PC-3 (cell line): ENCODE results near the gene STMP1. TPM values are rescaled to one million over a fixed set of nuclear protein-coding genes. Genes with fewer than 3 reads are reported as not detected.

Experiments
- ATAC-seq: fragments of 200-7000 bp; cut with Tn5 transposase; 2 replicates; pipeline ENCODE4 v1.9.1; 2020; ENCODE audit warnings: mild to moderate bottlenecking, moderate library complexity
- BruUV-seq: library from RNA; stranded (reverse); fragments of 400-500 nt; replicated peaks from 2 replicates; lab custom pipeline; 2021; lab: Mats Ljungman, UMichigan
- CTCF ChIA-PET: fragments of 300-600 bp; sonication (Branson Sonifier 250); formaldehyde crosslinking; loops from one replicate; lab custom pipeline; 2022; ENCODE audit warnings: antibody characterized with exemption; lab: Charles Lee
- POLR2A ChIA-PET: fragments of 300-600 bp; sonication (Branson Sonifier 250); formaldehyde crosslinking; loops from one replicate; lab custom pipeline; 2022; ENCODE audit warnings: antibody characterized with exemption; ENCODE audit not compliant: unreplicated experiment; lab: Charles Lee
- DNase-seq: peaks from one replicate; pipeline ENCODE4 v3.0.0-alpha.2; 2015
- H2AFZ ChIP-seq: fragments of 300-600 bp; sonication (generic); 2 replicates; pipeline ENCODE4 v1.6.0; 2016; ENCODE audit warnings: antibody characterized with exemption, low read length
- H3F3A ChIP-seq: fragments of 300-600 bp; sonication (generic); one replicate; pipeline ENCODE4 v1.6.0; 2017; ENCODE audit warnings: antibody characterized with exemption, low read length, control low read depth, mild to moderate bottlenecking; ENCODE audit not compliant: unreplicated experiment
- H3K27ac ChIP-seq: fragments of 300-600 bp; sonication (generic); 2 replicates; pipeline ENCODE4 v1.5.1; 2016; ENCODE audit warnings: mild to moderate bottlenecking, low read length
- H3K27me3 ChIP-seq: fragments of 300-600 bp; sonication (generic); 2 replicates; pipeline ENCODE4 v1.6.1; 2016; ENCODE audit warnings: low read length, mixed read lengths
- H3K36me3 ChIP-seq: fragments of 300-600 bp; sonication (generic); 2 replicates; pipeline ENCODE4 v1.6.1; 2016; ENCODE audit warnings: low read depth, mixed run types, low read length, mixed read lengths
- H3K4me1 ChIP-seq: fragments of 300-600 bp; sonication (generic); 2 replicates; pipeline ENCODE4 v1.5.1; 2016; ENCODE audit warnings: low read length; ENCODE audit not compliant: insufficient read depth
- H3K4me2 ChIP-seq: fragments of 300-600 bp; sonication (generic); 2 replicates; pipeline ENCODE4 v1.6.0; 2016; ENCODE audit warnings: low read length
- H3K4me3 ChIP-seq: fragments of 300-600 bp; sonication (generic); 2 replicates; pipeline ENCODE4 v1.5.1; 2016; ENCODE audit warnings: mild to moderate bottlenecking, low read length, mixed read lengths
- H3K79me2 ChIP-seq: fragments of 300-600 bp; sonication (generic); 2 replicates; pipeline ENCODE4 v1.6.1; 2017; ENCODE audit warnings: low read length, mixed read lengths
- H3K9ac ChIP-seq: fragments of 300-600 bp; sonication (generic); 2 replicates; pipeline ENCODE4 v1.6.0; 2016; ENCODE audit warnings: mild to moderate bottlenecking, low read length
- H3K9me2 ChIP-seq: fragments of 300-600 bp; sonication (generic); replicated peaks from 2 replicates; pipeline ENCODE4 v1.6.1; 2016; ENCODE audit warnings: mixed run types, low read length, mixed read lengths
- H3K9me3 ChIP-seq: fragments of 300-600 bp; sonication (generic); 2 replicates; pipeline ENCODE4 v1.6.1; 2016; ENCODE audit warnings: low read length, mixed read lengths
- H4K20me1 ChIP-seq: fragments of 300-600 bp; sonication (generic); 2 replicates; pipeline ENCODE4 v1.6.1; 2016; ENCODE audit warnings: low read length, mixed read lengths
- CTCF ChIP-seq: fragments of 300-600 bp; sonication (generic); conservative IDR thresholded peaks from 2 replicates; pipeline ENCODE4 v1.5.1; 2017; ENCODE audit warnings: antibody characterized with exemption, low read depth, mild to moderate bottlenecking, low read length
- EZH2 ChIP-seq: fragments of 300-600 bp; sonication (generic); IDR thresholded peaks from one replicate; pipeline ENCODE4 v1.6.1; 2017; ENCODE audit warnings: antibody characterized with exemption, mild to moderate bottlenecking, low read length; ENCODE audit not compliant: unreplicated experiment
- EZH2phosphoT487 ChIP-seq: fragments of 300-600 bp; sonication (generic); IDR thresholded peaks from 2 replicates; pipeline ENCODE4 v1.6.1; 2018; ENCODE audit warnings: mild to moderate bottlenecking, antibody characterized with exemption, low read length, borderline replicate concordance
- intact Hi-C: fragments of 100-400 bp; cut with micrococcal nuclease; formaldehyde crosslinking; loops from 2 replicates; pipeline ENCODE4 v1.9.0; 2023
- total RNA-seq: library from RNA; depleted of rRNA; stranded (reverse); fragments of >200 nt; gene quantifications from 2 replicates; pipeline ENCODE4 v1.2.3, GENCODE V29; 2014

Gene STMP1
- total RNA-seq, 1 experiment from 2014 or later = 8.8 TPM

GRCh38 chr7:135644729-135645128, 17.6 kb upstream of the STMP1 start:
- Histone ChIP-seq H2AFZ (no peak overlapping the region), H4K20me1 (no peaks in the 10 kb centered on the region), H3K4me2 (no peak overlapping the region), H3K4me1 (no peaks in the 10 kb centered on the region), H3K27me3 (no peaks in the 10 kb centered on the region), H3K9me3 (no peaks in the 10 kb centered on the region), H3K9me2 (no peaks in the 10 kb centered on the region), H3K27ac (no peak overlapping the region), H3K36me3 (peaks cover 46% of the 10 kb centered on the region), H3F3A (no peaks in the 10 kb centered on the region), H3K9ac (no peak overlapping the region), H3K79me2 (no peaks in the 10 kb centered on the region), H3K4me3 (no peak overlapping the region)
- no TSS peak for BruUV-seq
- no peak for DNase-seq
- intact Hi-C loops = loop anchor here (1.0 kb wide), 3 partner anchors 23 to 370 kb away; no protein-coding TSS in a partner anchor
- CTCF ChIA-PET = interaction anchor here (1.2 to 1.3 kb wide), 2 partner anchors 24 to 370 kb away, joined by 5 to 13 read pairs; no protein-coding TSS in a partner anchor
- POLR2A ChIA-PET = no interaction called here
- TF ChIP-seq EZH2 = no peak
- TF ChIP-seq EZH2phosphoT487 = no peak
- TF ChIP-seq CTCF = no peak
- ATAC-seq = no peak

- DNase-seq (peak; percentile 63), ATAC-seq (peak; percentile 80)
- intact Hi-C loops = loop anchor here (1.0 kb wide), 3 partner anchors 24 to 371 kb away; no protein-coding TSS in a partner anchor
- TF ChIP-seq EZH2 (no peak), EZH2phosphoT487 (no peak), CTCF (peak; percentile 67)
- H3K27me3 ChIP-seq = no peaks in the 10 kb centered on the region
- no peak overlapping the region for H3K9ac ChIP-seq
- H4K20me1 ChIP-seq = no peaks in the 10 kb centered on the region
- ChIA-PET CTCF (interaction anchor here (1.2 to 1.3 kb wide), 2 partner anchors 24 to 371 kb away, joined by 5 to 13 read pairs; no protein-coding TSS in a partner anchor), POLR2A (no interaction called here)
- no peaks in the 10 kb centered on the region for H3K9me2 ChIP-seq
- no TSS peak for BruUV-seq
- no peaks in the 10 kb centered on the region for H3K4me1 ChIP-seq
- peaks cover 43% of the 10 kb centered on the region for H3K36me3 ChIP-seq
- H3K9me3 ChIP-seq = no peaks in the 10 kb centered on the region
- H3K79me2 ChIP-seq = no peaks in the 10 kb centered on the region
- no peak overlapping the region for H3K27ac ChIP-seq
- H3K4me3 ChIP-seq = no peak overlapping the region
- H3F3A ChIP-seq = no peaks in the 10 kb centered on the region
- no peak overlapping the region for H3K4me2 ChIP-seq
- H2AFZ ChIP-seq = no peak overlapping the region
These were observed 16.9 kb upstream of the STMP1 start for GRCh38 chr7:135645296-135645904.

GRCh38 chr7:135647755-135648154, 14.6 kb upstream of the STMP1 start:
- no peak overlapping the region for H3K9ac ChIP-seq
- H3K4me3 ChIP-seq = no peak overlapping the region
- H3K27me3 ChIP-seq = no peaks in the 10 kb centered on the region
- no peaks in the 10 kb centered on the region for H3K4me1 ChIP-seq
- no peaks in the 10 kb centered on the region for H3F3A ChIP-seq
- CTCF ChIA-PET = no interaction called here
- no peaks in the 10 kb centered on the region for H3K79me2 ChIP-seq
- H3K9me2 ChIP-seq = no peaks in the 10 kb centered on the region
- no peaks in the 10 kb centered on the region for H3K9me3 ChIP-seq
- peaks cover 36% of the 10 kb centered on the region for H3K36me3 ChIP-seq
- H4K20me1 ChIP-seq = no peaks in the 10 kb centered on the region
- H3K4me2 ChIP-seq = no peak overlapping the region
- no peak overlapping the region for H2AFZ ChIP-seq
- intact Hi-C loops = no loop called here
- ATAC-seq (no peak), DNase-seq (no peak)
- no peak overlapping the region for H3K27ac ChIP-seq
- POLR2A ChIA-PET = no interaction called here
- TF ChIP-seq EZH2 (no peak), CTCF (no peak), EZH2phosphoT487 (no peak)
- BruUV-seq = no TSS peak
